Mucosa of stomach (tissue), 1 donor: Measurements from ENCODE around the gene CARMIL1.

Source experiments
- H3K27me3 ChIP-seq: one replicate; pipeline ENCODE4 v1.7.0; 2013; ENCODE audit warnings: mild to moderate bottlenecking, low read length; ENCODE audit not compliant: control insufficient read depth, insufficient read depth
- H3K36me3 ChIP-seq: one replicate; pipeline ENCODE4 v1.7.0; 2013; ENCODE audit warnings: low read length; ENCODE audit not compliant: control insufficient read depth, insufficient read depth
- H3K4me1 ChIP-seq: one replicate; pipeline ENCODE4 v1.7.0; 2013; ENCODE audit warnings: mild to moderate bottlenecking, low read length; ENCODE audit not compliant: control insufficient read depth, insufficient read depth
- H3K4me3 ChIP-seq: one replicate; pipeline ENCODE4 v1.7.0; 2013; ENCODE audit warnings: low read length
- H3K9ac ChIP-seq: one replicate; pipeline ENCODE4 v1.7.0; 2013; ENCODE audit warnings: mild to moderate bottlenecking, low read length, moderate library complexity
- H3K9me3 ChIP-seq: one replicate; pipeline ENCODE4 v1.7.0; 2013; ENCODE audit warnings: mild to moderate bottlenecking, low read length, moderate library complexity; ENCODE audit not compliant: control insufficient read depth
- donor health status: Pancreatic carcinoma.

The CARMIL1 gene

GRCh38 chr6:25278261-25278913, 787 bp upstream of the CARMIL1 start:
- no peaks in the 10 kb centered on the region for H3K36me3 ChIP-seq
- H3K27me3 ChIP-seq, result no peaks in the 10 kb centered on the region
- H3K4me3 ChIP-seq, result peak overlapping the region; percentile 89
- H3K9ac ChIP-seq, result peak overlapping the region; percentile 93
- H3K4me1 ChIP-seq, result peaks cover 21% of the 10 kb centered on the region
- no peaks in the 10 kb centered on the region for H3K9me3 ChIP-seq

- Histone ChIP-seq H3K9me3 (no peaks in the 10 kb centered on the region), H3K9ac (peak overlapping the region; percentile 93), H3K27me3 (no peaks in the 10 kb centered on the region), H3K4me1 (peaks cover 21% of the 10 kb centered on the region), H3K36me3 (no peaks in the 10 kb centered on the region), H3K4me3 (peak overlapping the region; percentile 89)
These were observed 672 bp downstream of the CARMIL1 start for GRCh38 chr6:25279748-25280343.

- H3K4me1 ChIP-seq, result peaks cover 21% of the 10 kb centered on the region
- H3K36me3 ChIP-seq, result no peaks in the 10 kb centered on the region
- peak overlapping the region; percentile 89 for H3K4me3 ChIP-seq
- peak overlapping the region; percentile 93 for H3K9ac ChIP-seq
- no peaks in the 10 kb centered on the region for H3K27me3 ChIP-seq
- no peaks in the 10 kb centered on the region for H3K9me3 ChIP-seq
These were observed 1.3 kb downstream of the CARMIL1 start for GRCh38 chr6:25280344-25281074.

- H3K4me3 ChIP-seq, result no peak overlapping the region
- H3K9me3 ChIP-seq, result no peaks in the 10 kb centered on the region
- no peaks in the 10 kb centered on the region for H3K27me3 ChIP-seq
- H3K9ac ChIP-seq, result no peak overlapping the region
- H3K4me1 ChIP-seq, result no peaks in the 10 kb centered on the region
- H3K36me3 ChIP-seq, result no peaks in the 10 kb centered on the region
These were observed 7.7 kb downstream of the CARMIL1 start for GRCh38 chr6:25286891-25287290.

- H3K9me3 ChIP-seq, result no peaks in the 10 kb centered on the region
- H3K9ac ChIP-seq, result no peak overlapping the region
- no peak overlapping the region for H3K4me3 ChIP-seq
- H3K4me1 ChIP-seq, result no peaks in the 10 kb centered on the region
- no peaks in the 10 kb centered on the region for H3K27me3 ChIP-seq
- H3K36me3 ChIP-seq, result no peaks in the 10 kb centered on the region
These were observed 8.8 kb downstream of the CARMIL1 start for GRCh38 chr6:25287941-25288340.

- Histone ChIP-seq H3K36me3 (no peaks in the 10 kb centered on the region), H3K9ac (no peak overlapping the region), H3K9me3 (no peaks in the 10 kb centered on the region), H3K4me3 (no peak overlapping the region), H3K4me1 (no peaks in the 10 kb centered on the region), H3K27me3 (no peaks in the 10 kb centered on the region)
These were observed 9.3 kb downstream of the CARMIL1 start for GRCh38 chr6:25288518-25288917.

- H3K4me3 ChIP-seq, result no peak overlapping the region
- H3K36me3 ChIP-seq, result no peaks in the 10 kb centered on the region
- no peaks in the 10 kb centered on the region for H3K9me3 ChIP-seq
- no peaks in the 10 kb centered on the region for H3K27me3 ChIP-seq
- no peaks in the 10 kb centered on the region for H3K4me1 ChIP-seq
- no peak overlapping the region for H3K9ac ChIP-seq
These were observed 11.3 kb downstream of the CARMIL1 start for GRCh38 chr6:25290306-25291060.

GRCh38 chr6:25292384-25292783, 13.2 kb downstream of the CARMIL1 start:
- H3K9me3 ChIP-seq, result no peaks in the 10 kb centered on the region
- H3K4me3 ChIP-seq, result no peak overlapping the region
- H3K27me3 ChIP-seq, result no peaks in the 10 kb centered on the region
- no peak overlapping the region for H3K9ac ChIP-seq
- no peaks in the 10 kb centered on the region for H3K36me3 ChIP-seq
- peaks cover 11% of the 10 kb centered on the region for H3K4me1 ChIP-seq

GRCh38 chr6:25295651-25296050, 16.5 kb downstream of the CARMIL1 start:
- Histone ChIP-seq H3K36me3 (no peaks in the 10 kb centered on the region), H3K4me1 (peaks cover 11% of the 10 kb centered on the region), H3K9ac (no peak overlapping the region), H3K27me3 (no peaks in the 10 kb centered on the region), H3K9me3 (no peaks in the 10 kb centered on the region), H3K4me3 (no peak overlapping the region)

- H3K27me3 ChIP-seq, result no peaks in the 10 kb centered on the region
- no peak overlapping the region for H3K9ac ChIP-seq
- no peak overlapping the region for H3K4me3 ChIP-seq
- H3K4me1 ChIP-seq, result peaks cover 11% of the 10 kb centered on the region
- H3K9me3 ChIP-seq, result no peaks in the 10 kb centered on the region
- H3K36me3 ChIP-seq, result no peaks in the 10 kb centered on the region
These were observed 17.2 kb downstream of the CARMIL1 start for GRCh38 chr6:25296217-25296905.

GRCh38 chr6:25297039-25297441, 17.9 kb downstream of the CARMIL1 start:
- H3K36me3 ChIP-seq, result no peaks in the 10 kb centered on the region
- no peaks in the 10 kb centered on the region for H3K9me3 ChIP-seq
- H3K27me3 ChIP-seq, result no peaks in the 10 kb centered on the region
- no peak overlapping the region for H3K9ac ChIP-seq
- peaks cover 11% of the 10 kb centered on the region for H3K4me1 ChIP-seq
- no peak overlapping the region for H3K4me3 ChIP-seq
